Panc1 (cell line): ENCODE data around the gene SLC13A1. TPM values are rescaled to one million over a fixed set of nuclear protein-coding genes. Genes with fewer than 3 reads are reported as not detected.

Experiments
- ATAC-seq: fragments of 200-7000 bp; cut with Tn5 transposase; 2 replicates; pipeline ENCODE4 v1.9.1; 2020; ENCODE audit warnings: mild to moderate bottlenecking, moderate library complexity
- BruUV-seq: library from RNA; stranded (reverse); fragments of 400-500 nt; replicated peaks from 2 replicates; lab custom pipeline; 2021; lab: Mats Ljungman, UMichigan
- CTCF ChIA-PET: fragments of 300-600 bp; sonication (Branson Sonifier 250); formaldehyde crosslinking; loops from one replicate; lab custom pipeline; 2022; ENCODE audit warnings: antibody characterized with exemption; lab: Charles Lee
- POLR2A ChIA-PET: fragments of 300-600 bp; sonication (Branson Sonifier 250); formaldehyde crosslinking; loops from one replicate; lab custom pipeline; 2022; ENCODE audit warnings: antibody characterized with exemption; lab: Charles Lee
- DNase-seq: peaks from one replicate; pipeline ENCODE4 v3.0.0-alpha.2; 2010; ENCODE audit warnings: low read depth, low spot score
- H3K27ac ChIP-seq: 2 replicates; pipeline ENCODE4 v1.5.1; 2011; ENCODE audit warnings: mild to moderate bottlenecking, low read length, inconsistent platforms
- H3K27me3 ChIP-seq: fragments of 200-500 bp; sonication (Bioruptor generic); 2 replicates; pipeline ENCODE4 v1.6.0; 2014; ENCODE audit warnings: low read length, inconsistent platforms; ENCODE audit not compliant: control insufficient read depth, insufficient read depth
- H3K36me3 ChIP-seq: fragments of 200-500 bp; sonication (Bioruptor generic); 2 replicates; pipeline ENCODE4 v1.5.1; 2014; ENCODE audit warnings: inconsistent platforms, mild to moderate bottlenecking, low read length, moderate library complexity; ENCODE audit not compliant: control insufficient read depth, insufficient read depth
- H3K4me1 ChIP-seq: 2 replicates; pipeline ENCODE4 v1.5.1; 2011; ENCODE audit warnings: inconsistent platforms, mild to moderate bottlenecking, low read length, moderate library complexity; ENCODE audit not compliant: control insufficient read depth, insufficient read depth
- H3K4me3 ChIP-seq, 2 experiments: 2 replicates each; pipeline ENCODE4 v1.5.1; 2011 to 2012; ENCODE audit warnings: low read depth in 2 of 2, low read length in 2 of 2, mild to moderate bottlenecking in 2 of 2, inconsistent platforms in 1 of 2, moderate library complexity in 1 of 2
- H3K9me3 ChIP-seq: fragments of 200-500 bp; sonication (Bioruptor generic); 2 replicates; pipeline ENCODE4 v1.5.1; 2014; ENCODE audit warnings: low read depth, mild to moderate bottlenecking, inconsistent platforms, low read length, moderate library complexity; ENCODE audit not compliant: control insufficient read depth, insufficient read depth
- CTCF ChIP-seq: fragments of 450-650 bp; IDR thresholded peaks from 2 replicates; pipeline ENCODE4 v1.5.1; 2017; ENCODE audit warnings: mild to moderate bottlenecking
- POLR2AphosphoS5 ChIP-seq: IDR thresholded peaks from 2 replicates; pipeline ENCODE4 v1.6.1; 2012; ENCODE audit warnings: mild to moderate bottlenecking, low read depth, low read length, moderate library complexity
- REST ChIP-seq, 2 experiments: IDR thresholded peaks; 2 replicates each; pipeline ENCODE4 v1.6.1; 2011 to 2012; ENCODE audit warnings: low read depth in 2 of 2, control low read depth in 1 of 2, low read length in 1 of 2, mild to moderate bottlenecking in 1 of 2, moderate library complexity in 1 of 2; ENCODE audit not compliant: insufficient read depth in 1 of 2
- SIN3A ChIP-seq: IDR thresholded peaks from 2 replicates; pipeline ENCODE4 v1.6.1; 2012; ENCODE audit warnings: low read depth, mild to moderate bottlenecking, low read length, moderate library complexity, borderline replicate concordance; ENCODE audit not compliant: insufficient read depth
- TCF7L2 ChIP-seq: IDR thresholded peaks from 2 replicates; pipeline ENCODE4 v1.6.1; 2011; ENCODE audit warnings: mild to moderate bottlenecking, low read depth, low read length, inconsistent platforms
- in situ Hi-C: cut with HindIII; loops from 2 replicates; pipeline ENCODE4 v1.10.0; 2016; ENCODE audit warnings: low sequenced_read_pairs, low pct_unique_long_range_greater_than_20kb
- intact Hi-C: fragments of 100-400 bp; cut with micrococcal nuclease; formaldehyde crosslinking; loops from one replicate; pipeline ENCODE4 v1.10.0; 2022; ENCODE audit not compliant: unreplicated experiment
- total RNA-seq: library from RNA; stranded (reverse); gene quantifications from one replicate; pipeline ENCODE4 v1.2.1, GENCODE V29; 2021; ENCODE audit not compliant: unreplicated experiment

Gene SLC13A1
- total RNA-seq, 1 experiment from 2014 or later: not detected

GRCh38 chr7:123126691-123127090 lies 73.1 kb downstream of the SLC13A1 start:
- CTCF ChIA-PET: no interaction called here
- in situ Hi-C loops (no loop called here), intact Hi-C loops (no loop called here)
- TF ChIP-seq POLR2AphosphoS5 (no peak), TCF7L2 (no peak), SIN3A (no peak), REST (IDR thresholded peaks at IDR 0.05; ENCODE audit: insufficient read depth in 1 of 2, low read depth in 2 of 2, low read length in 1 of 2) (no peak), CTCF (no peak)
- Histone ChIP-seq H3K4me1 (no peaks in the 10 kb centered on the region), H3K36me3 (no peaks in the 10 kb centered on the region), H3K27ac (no peak overlapping the region), H3K27me3 (no peaks in the 10 kb centered on the region), H3K9me3 (no peaks in the 10 kb centered on the region), H3K4me3 (no peak overlapping the region)
- no TSS peak for BruUV-seq
- POLR2A ChIA-PET: no interaction called here
- DNase-seq (no peak), ATAC-seq (no peak)

DNA sequence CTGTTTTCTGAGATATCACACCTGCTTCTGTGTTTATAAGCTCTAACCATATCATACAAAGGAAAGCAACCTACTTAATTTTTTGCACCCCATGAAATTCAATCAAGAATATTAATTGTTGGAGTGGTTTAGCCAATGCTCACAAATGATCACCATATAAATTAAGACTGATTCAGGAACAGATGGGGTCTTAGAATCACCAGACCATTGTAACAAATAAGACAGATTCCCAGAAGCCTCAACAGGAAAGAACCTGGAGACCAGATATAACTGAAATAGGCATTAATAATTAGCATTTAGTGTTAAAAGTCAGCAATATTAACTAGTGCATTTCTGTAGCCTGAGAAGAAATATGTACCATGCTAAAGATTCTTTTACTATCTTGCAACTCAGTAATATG lies 73.6 kb downstream of the SLC13A1 start:
- intact Hi-C loops: no loop called here
- no peak overlapping the region for H3K27ac ChIP-seq
- TF ChIP-seq TCF7L2 (no peak), POLR2AphosphoS5 (no peak), REST (IDR thresholded peaks at IDR 0.05; ENCODE audit: insufficient read depth in 1 of 2, low read depth in 2 of 2, low read length in 1 of 2) (no peak), CTCF (no peak), SIN3A (no peak)
- ATAC-seq: no peak
- H3K27me3 ChIP-seq: no peaks in the 10 kb centered on the region
- H3K4me3 ChIP-seq: no peak overlapping the region
- H3K9me3 ChIP-seq: no peaks in the 10 kb centered on the region
- in situ Hi-C loops: no loop called here
- no TSS peak for BruUV-seq
- H3K36me3 ChIP-seq: no peaks in the 10 kb centered on the region
- DNase-seq: no peak
- no peaks in the 10 kb centered on the region for H3K4me1 ChIP-seq
- POLR2A ChIA-PET: interaction anchor here (0.5 kb wide), 1 partner anchor 186 kb away, joined by 3 read pairs; no protein-coding TSS in a partner anchor
- CTCF ChIA-PET: no interaction called here
